Measurements from ENCODE around the gene KCTD6.
A peak's percentile ranks its signal among the peaks of the same experiment; 100 is the strongest.

Gene KCTD6

GRCh38 chr3:58529516-58530353 is 37.8 kb downstream of the KCTD6 start:
- TF ChIP-seq TAF1 (IDR thresholded peaks at IDR 0.05; ENCODE audit: borderline replicate concordance, low read depth, low read length) (no peak), POLR2AphosphoS5 (IDR thresholded peaks at IDR 0.05; ENCODE audit: low read depth, low read length) (no peak), POLR2A (IDR thresholded peaks at IDR 0.05; ENCODE audit: low read depth, low read length) (no peak)
- DNase-seq (ENCODE audit: insufficient read length) (no peak), FAIRE-seq (no peak)

GRCh38 chr3:58530354-58530865 is 38.5 kb downstream of the KCTD6 start:
- DNase-seq (ENCODE audit: insufficient read length) = no peak
- TF ChIP-seq POLR2A (IDR thresholded peaks at IDR 0.05; ENCODE audit: low read depth, low read length) (no peak), TAF1 (IDR thresholded peaks at IDR 0.05; ENCODE audit: borderline replicate concordance, low read depth, low read length) (no peak), POLR2AphosphoS5 (IDR thresholded peaks at IDR 0.05; ENCODE audit: low read depth, low read length) (no peak)
- no peak for FAIRE-seq

- TF ChIP-seq POLR2AphosphoS5 (IDR thresholded peaks at IDR 0.05; ENCODE audit: low read depth, low read length) (no peak), TAF1 (IDR thresholded peaks at IDR 0.05; ENCODE audit: borderline replicate concordance, low read depth, low read length) (no peak)
- FAIRE-seq (no peak), DNase-seq (ENCODE audit: insufficient read length) (no peak)
Measured at GRCh38 chr3:58531555-58531954, 39.7 kb downstream of the KCTD6 start.

GRCh38 chr3:58531956-58532355 is 40.1 kb downstream of the KCTD6 start:
- FAIRE-seq (no peak), DNase-seq (ENCODE audit: insufficient read length) (no peak)
- TF ChIP-seq TAF1 (IDR thresholded peaks at IDR 0.05; ENCODE audit: borderline replicate concordance, low read depth, low read length) (no peak), POLR2AphosphoS5 (IDR thresholded peaks at IDR 0.05; ENCODE audit: low read depth, low read length) (no peak), POLR2A (IDR thresholded peaks at IDR 0.05; ENCODE audit: low read depth, low read length) (no peak)

GRCh38 chr3:58532794-58533220 is 40.9 kb downstream of the KCTD6 start:
- FAIRE-seq = peak; percentile 98

GRCh38 chr3:58534592-58535494 is 42.9 kb downstream of the KCTD6 start:
- no peak for FAIRE-seq
- no peak for DNase-seq (ENCODE audit: insufficient read length)
- TF ChIP-seq POLR2A (IDR thresholded peaks at IDR 0.05; ENCODE audit: low read depth, low read length) = no peak
- TF ChIP-seq POLR2AphosphoS5 (IDR thresholded peaks at IDR 0.05; ENCODE audit: low read depth, low read length) = no peak
- no peak for TF ChIP-seq TAF1 (IDR thresholded peaks at IDR 0.05; ENCODE audit: borderline replicate concordance, low read depth, low read length)

More at GRCh38 chr3:58532794-58533220, 40.9 kb downstream of the KCTD6 start:
- TF ChIP-seq POLR2A (IDR thresholded peaks at IDR 0.05; ENCODE audit: low read depth, low read length) = no peak
- TF ChIP-seq TAF1 (IDR thresholded peaks at IDR 0.05; ENCODE audit: borderline replicate concordance, low read depth, low read length) = no peak
- no peak for TF ChIP-seq POLR2AphosphoS5 (IDR thresholded peaks at IDR 0.05; ENCODE audit: low read depth, low read length)
- DNase-seq (ENCODE audit: insufficient read length) = peak; percentile 79

GRCh38 chr3:58535531-58536500 is 43.9 kb downstream of the KCTD6 start:
- TF ChIP-seq POLR2A (IDR thresholded peaks at IDR 0.05; ENCODE audit: low read depth, low read length) (no peak), TAF1 (IDR thresholded peaks at IDR 0.05; ENCODE audit: borderline replicate concordance, low read depth, low read length) (no peak), POLR2AphosphoS5 (IDR thresholded peaks at IDR 0.05; ENCODE audit: low read depth, low read length) (no peak)
- no peak for FAIRE-seq
- no peak for DNase-seq (ENCODE audit: insufficient read length)

- no peak for FAIRE-seq
- no peak for DNase-seq (ENCODE audit: insufficient read length)
- TF ChIP-seq POLR2AphosphoS5 (IDR thresholded peaks at IDR 0.05; ENCODE audit: low read depth, low read length) = no peak
- TF ChIP-seq TAF1 (IDR thresholded peaks at IDR 0.05; ENCODE audit: borderline replicate concordance, low read depth, low read length) = no peak
Measured at GRCh38 chr3:58536501-58537411, 44.9 kb downstream of the KCTD6 start, which contains the start of gene ACOX2. ACOX2 (minus strand) TSS chr3:58537190; CDS start chr3:58535106, 2,084 bp downstream.

- TF ChIP-seq TAF1 (IDR thresholded peaks at IDR 0.05; ENCODE audit: borderline replicate concordance, low read depth, low read length) (no peak), POLR2AphosphoS5 (IDR thresholded peaks at IDR 0.05; ENCODE audit: low read depth, low read length) (no peak), POLR2A (IDR thresholded peaks at IDR 0.05; ENCODE audit: low read depth, low read length) (no peak)
- no peak for DNase-seq (ENCODE audit: insufficient read length)
Measured at GRCh38 chr3:58537412-58538301, 45.8 kb downstream of the KCTD6 start.

More at GRCh38 chr3:58537412-58538301, 45.8 kb downstream of the KCTD6 start:
- FAIRE-seq = no peak

All from GM12892 (cell line).